Measurements from ENCODE around the gene HMGN3. TPM values are rescaled to one million over a fixed set of nuclear protein-coding genes. Genes with fewer than 3 reads are reported as not detected.

Gene HMGN3
- total RNA-seq, 1 donor from 2014 or later = 148 TPM

DNA sequence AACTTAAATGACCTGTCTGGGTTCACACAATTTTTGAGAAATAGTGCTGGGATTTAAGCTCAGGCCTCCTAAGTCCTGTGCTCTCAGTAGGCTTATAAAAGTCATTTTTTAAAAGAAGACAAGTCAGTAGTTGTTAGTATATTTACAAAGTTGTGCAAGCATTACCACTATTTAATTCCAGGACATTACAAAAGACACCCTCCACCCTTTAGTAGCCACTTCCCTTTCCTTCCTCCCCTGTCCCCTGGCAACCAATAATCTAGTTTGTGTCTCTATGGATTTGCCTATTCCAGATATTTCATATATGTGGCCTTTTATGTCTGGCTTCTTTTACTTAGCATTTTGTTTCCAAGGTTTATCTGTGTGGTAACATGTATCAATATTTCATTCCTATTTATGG, 37.6 kb downstream of the HMGN3 start:
- ATAC-seq (ENCODE audit: poor library complexity) = peak; percentile 45
- no peak for DNase-seq
- intact Hi-C loops (cut with DNase I) = no loop called here

DNA sequence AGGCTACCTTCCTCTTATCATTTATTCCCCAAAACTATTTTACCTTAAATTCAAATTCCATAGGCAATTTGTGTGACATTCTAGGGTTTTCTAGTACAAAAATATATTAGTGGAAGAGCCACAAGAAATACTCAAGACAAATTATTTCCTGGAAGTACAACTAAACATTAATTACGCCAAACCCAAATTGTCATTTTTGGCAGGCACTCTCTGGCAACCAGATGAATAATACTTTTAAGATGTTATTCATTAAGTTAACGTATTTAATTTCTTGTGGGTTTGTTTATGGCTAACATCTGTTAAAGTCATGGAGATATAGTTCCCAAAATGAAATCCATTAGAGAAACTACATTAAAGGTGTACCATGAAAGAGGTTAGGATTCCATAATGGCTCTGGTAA, 40.5 kb downstream of the HMGN3 start:
- intact Hi-C loops (cut with DNase I) = no loop called here
- DNase-seq = no peak
- ATAC-seq (ENCODE audit: poor library complexity) = no peak

DNA sequence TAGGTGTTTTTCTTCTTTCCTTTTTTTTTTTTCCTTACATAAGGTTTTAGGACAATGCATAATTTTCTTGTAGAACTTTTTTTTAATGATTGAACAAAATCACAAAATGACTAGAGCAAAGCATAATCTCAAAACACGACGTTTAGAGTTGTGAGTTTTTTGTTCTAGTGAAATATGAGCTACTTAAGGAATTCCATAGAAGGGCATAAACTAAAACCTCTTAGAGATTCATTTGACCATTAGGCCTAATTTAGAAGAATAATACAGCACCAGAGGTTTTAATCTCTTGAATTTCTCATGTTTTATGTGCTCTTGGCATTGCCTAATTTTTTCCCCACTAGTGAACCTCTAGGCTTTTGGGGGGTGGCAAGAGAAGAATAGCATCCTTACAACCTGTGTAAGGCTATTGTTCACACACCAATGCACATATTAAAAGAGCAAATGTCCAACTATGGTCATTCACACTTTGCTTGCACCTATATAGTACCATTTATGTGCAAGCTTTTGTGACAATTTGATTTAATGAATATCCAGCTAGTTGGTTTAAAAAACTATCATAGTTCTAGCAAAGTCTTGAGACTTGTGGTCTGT, 44.6 kb downstream of the HMGN3 start:
- intact Hi-C loops (cut with DNase I) = no loop called here
- DNase-seq (no peak), ATAC-seq (ENCODE audit: poor library complexity) (no peak)

DNA sequence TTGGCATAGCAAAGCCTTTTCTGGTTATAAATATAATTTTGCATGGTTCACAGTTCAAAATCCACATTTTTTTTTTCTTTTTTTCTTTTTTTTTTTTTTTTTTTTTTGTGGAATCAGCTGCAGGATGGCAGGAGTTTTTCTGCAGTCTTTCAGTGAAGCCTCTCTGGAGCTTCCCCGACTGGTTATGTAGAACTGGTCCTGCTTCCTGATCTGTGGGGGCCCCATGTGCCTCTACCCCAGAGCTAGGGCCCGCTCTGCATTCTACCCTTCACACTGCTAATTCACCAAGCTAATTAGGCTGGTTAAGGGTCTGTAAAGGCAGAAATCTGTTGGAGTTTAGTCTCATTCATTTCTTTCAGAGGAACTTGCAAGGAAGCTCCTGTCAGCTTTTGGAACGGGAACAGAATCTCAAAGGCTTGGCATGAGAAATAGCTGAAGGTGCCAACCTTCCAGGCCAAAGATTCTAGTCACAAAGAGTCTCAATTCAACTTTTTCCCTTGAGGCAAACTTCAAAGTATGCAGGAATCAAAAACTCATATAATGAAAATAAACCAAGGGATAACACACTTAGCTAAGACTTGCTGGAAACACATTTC, 45.5 kb downstream of the HMGN3 start:
- DNase-seq (no peak), ATAC-seq (ENCODE audit: poor library complexity) (no peak)
- intact Hi-C loops (cut with DNase I) = no loop called here

DNA sequence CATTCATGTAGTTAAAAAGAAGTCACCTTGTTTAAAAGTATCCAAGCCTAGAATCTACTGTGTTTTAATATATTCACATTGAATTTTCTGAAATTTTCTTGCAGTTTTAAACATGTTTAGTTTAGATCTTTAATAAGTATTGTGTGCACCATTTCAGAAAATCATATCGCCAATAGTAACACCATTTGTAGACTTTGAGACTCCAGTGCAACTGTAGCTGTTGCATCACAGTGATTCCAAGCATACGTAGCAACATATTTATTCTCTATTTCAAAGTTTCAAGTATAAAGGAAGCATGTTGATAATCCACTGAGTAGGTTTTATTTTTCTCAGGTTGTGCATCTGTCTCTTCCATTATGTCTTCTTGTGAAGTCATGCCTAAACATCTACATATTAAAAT, 46.4 kb downstream of the HMGN3 start:
- intact Hi-C loops (cut with DNase I) = no loop called here
- ATAC-seq (ENCODE audit: poor library complexity) = no peak
- no peak for DNase-seq

DNA sequence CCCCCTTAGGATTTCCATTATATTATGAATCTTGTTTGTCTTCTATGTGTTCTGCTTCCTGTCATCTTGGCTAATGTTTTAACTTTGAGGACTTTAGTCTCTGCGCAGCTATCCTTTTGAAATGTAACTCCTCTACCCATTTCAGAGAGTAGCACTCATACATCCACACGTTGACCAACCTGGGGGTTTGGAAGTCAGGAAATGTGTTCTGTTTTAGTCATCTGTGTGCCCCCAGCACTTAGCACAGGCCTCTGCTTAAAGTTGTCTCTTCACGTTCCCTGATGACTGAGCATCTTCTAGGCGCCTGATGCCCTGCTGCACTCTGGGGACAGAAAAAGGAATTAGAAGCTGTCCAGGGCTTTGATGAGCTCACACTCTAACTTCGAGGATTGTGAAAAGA, 47.9 kb downstream of the HMGN3 start:
- intact Hi-C loops (cut with DNase I) = no loop called here
- no peak for ATAC-seq (ENCODE audit: poor library complexity)
- DNase-seq = no peak

DNA sequence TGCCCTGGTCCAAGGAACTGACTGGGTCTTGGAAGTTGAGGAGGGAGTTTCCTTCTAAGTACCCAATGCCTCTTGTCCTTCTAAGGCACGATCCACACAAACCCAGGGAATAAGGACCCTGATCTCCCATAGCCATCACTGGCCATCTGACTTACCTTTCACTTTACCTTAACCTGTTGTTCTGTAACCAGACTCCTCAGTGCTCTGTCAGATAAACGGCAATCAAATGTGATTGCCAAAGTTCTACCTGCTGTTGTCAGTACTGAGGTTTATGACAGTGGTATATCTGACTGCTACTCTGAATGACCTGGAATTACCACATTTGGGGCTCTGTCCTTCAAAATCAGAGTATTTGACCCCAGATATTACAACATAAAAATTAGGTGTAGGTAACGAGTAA, 49.8 kb downstream of the HMGN3 start:
- DNase-seq = no peak
- intact Hi-C loops (cut with DNase I) = no loop called here
- ATAC-seq (ENCODE audit: poor library complexity) = no peak

DNA sequence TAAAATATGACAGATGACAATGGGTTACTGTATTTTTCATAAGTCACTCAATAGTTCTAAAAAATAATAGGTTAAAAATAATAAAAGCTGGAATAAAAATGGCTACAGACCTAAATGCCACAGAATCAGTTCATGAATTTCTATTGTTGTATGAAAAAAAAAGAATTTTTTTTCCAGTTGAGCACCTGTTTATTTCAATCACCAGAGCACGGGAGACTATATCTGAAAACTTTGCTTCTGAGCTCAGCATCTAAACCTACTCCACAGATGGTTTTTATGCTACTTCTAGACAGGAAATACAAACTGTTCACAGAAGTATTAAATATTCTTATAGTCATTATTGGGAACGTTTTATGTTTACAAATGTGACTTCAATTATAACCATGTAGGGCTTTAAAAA, 50.4 kb downstream of the HMGN3 start:
- intact Hi-C loops (cut with DNase I) = no loop called here
- DNase-seq (no peak), ATAC-seq (ENCODE audit: poor library complexity) (no peak)

DNA sequence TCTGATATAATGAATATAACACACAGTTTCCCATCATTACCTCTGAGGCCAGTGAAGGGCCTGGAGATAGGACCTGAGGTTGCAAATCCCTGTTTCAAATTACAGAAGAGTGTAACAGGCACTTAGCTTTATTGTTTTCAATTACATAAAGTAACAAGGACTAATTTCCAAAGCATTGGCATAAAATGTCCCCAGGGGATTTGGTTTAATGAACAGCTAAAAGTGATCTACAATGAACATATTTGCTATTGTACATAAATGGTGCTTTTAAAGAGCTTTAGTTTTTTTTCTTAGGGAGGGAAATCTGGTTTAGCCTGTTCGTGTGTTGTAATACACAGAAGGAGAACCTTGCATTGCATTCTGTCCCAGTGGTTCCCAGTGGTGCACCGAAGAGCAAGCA, 54.4 kb downstream of the HMGN3 start:
- intact Hi-C loops (cut with DNase I) = no loop called here
- no peak for ATAC-seq (ENCODE audit: poor library complexity)
- no peak for DNase-seq

GRCh38 chr6:79173378-79173777, 61.1 kb downstream of the HMGN3 start:
- intact Hi-C loops (cut with DNase I) = no loop called here
- DNase-seq (no peak), ATAC-seq (ENCODE audit: poor library complexity) (no peak)

DNA sequence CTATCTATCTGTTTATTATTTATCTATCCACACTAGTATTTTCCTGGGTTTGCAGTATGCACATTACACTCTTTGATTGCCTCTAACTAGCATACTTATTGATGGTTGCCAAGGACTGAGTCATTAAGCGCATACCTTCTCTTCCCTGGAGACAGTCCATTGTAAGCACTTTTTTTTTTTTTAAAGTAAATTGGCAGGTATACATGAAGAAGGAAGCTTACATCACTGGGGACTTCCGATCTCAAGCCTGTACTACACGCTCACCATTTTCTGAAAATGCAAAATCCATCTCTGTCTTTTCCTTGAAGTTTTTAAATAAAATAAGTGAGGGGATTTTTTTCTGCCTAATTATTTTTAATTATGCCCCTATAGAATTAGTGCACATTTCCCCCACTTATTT, 63.5 kb downstream of the HMGN3 start:
- ATAC-seq (ENCODE audit: poor library complexity) (no peak), DNase-seq (no peak)
- intact Hi-C loops (cut with DNase I) = no loop called here

GRCh38 chr6:79170431-79170830, 64.1 kb downstream of the HMGN3 start:
- ATAC-seq (ENCODE audit: poor library complexity) (no peak), DNase-seq (no peak)
- intact Hi-C loops (cut with DNase I) = no loop called here

DNA sequence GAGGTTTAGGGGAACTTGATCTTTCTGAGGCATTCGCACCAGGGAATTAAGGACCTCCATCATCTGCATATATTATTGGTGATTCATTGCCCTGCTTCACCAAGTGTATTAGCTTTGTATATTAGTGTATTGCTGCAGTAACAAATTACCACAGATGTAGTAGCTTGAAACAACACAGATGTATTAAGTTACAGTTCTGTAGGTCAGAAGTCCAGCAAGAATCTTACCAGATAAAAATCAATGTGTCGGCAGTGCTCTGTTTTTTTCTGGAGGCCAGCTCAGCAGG, 65.8 kb downstream of the HMGN3 start:
- intact Hi-C loops (cut with DNase I) = no loop called here
- no peak for ATAC-seq (ENCODE audit: poor library complexity)
- no peak for DNase-seq

DNA sequence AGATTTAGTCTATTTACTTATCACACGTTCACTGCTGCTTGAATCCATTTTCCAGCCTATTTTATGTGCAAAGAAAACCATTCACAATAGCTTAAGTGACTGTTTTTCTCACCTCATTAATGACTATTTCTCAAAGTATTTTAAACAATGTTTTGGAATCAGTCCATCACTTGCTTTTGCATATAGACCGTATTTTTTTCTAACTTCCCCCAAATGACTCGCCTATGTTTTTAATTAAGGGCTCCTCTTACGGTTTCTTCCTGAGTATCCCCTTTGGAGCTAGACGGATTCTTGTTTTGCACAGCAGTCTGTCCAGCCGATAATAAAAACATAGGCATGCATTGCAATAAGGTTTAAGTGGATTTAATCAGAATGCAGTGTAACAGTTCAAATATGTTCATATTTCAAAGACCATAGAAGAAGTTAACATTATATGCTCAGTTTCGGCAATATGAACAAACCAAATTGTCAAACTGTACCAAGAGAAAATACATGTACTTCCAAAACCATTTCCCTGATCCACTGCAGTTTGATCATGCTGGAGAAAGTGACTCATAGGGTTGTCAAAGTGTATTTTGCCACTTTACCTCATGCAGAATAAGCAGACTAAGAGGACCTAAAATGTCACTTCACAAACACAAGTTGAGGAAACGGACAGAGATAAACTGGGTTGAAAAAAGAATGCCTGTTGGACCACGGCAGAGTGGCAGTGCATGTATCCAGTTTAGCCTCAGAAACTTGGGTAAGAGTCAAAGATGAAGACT, 66.4 kb downstream of the HMGN3 start:
- no peak for ATAC-seq (ENCODE audit: poor library complexity)
- no peak for DNase-seq
- intact Hi-C loops (cut with DNase I) = no loop called here

DNA sequence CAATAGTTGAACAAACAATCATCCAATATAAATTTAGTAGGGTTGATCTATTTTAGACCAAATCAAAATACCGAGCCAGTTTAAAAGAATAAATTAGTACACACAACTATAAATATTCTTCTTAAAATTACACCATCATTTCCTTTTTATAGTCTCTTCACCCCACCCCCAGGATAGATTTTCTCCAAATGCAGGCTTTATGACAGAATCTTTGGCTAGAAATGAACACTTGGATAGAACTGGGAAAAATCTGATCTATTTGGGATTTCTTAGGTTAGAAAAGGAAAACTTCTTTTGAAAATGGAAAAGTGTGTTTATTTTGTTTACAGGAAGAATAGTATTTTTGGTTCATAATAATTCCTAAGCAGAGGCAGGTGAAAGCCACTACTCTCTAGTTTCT, 74.6 kb downstream of the HMGN3 start:
- intact Hi-C loops (cut with DNase I) = no loop called here
- DNase-seq = no peak
- no peak for ATAC-seq (ENCODE audit: poor library complexity)

- no peak for DNase-seq
- intact Hi-C loops (cut with DNase I) = no loop called here
- ATAC-seq (ENCODE audit: poor library complexity) = no peak
Measured at GRCh38 chr6:79158856-79159516, 75.5 kb downstream of the HMGN3 start.

- DNase-seq (no peak), ATAC-seq (ENCODE audit: poor library complexity) (no peak)
- intact Hi-C loops (cut with DNase I) = no loop called here
Measured at GRCh38 chr6:79157961-79158644, 76.4 kb downstream of the HMGN3 start.

- intact Hi-C loops (cut with DNase I) = no loop called here
- no peak for DNase-seq
- ATAC-seq (ENCODE audit: poor library complexity) = no peak
Measured at GRCh38 chr6:79152269-79152737, 82.2 kb downstream of the HMGN3 start.
